Measurements from ENCODE around the gene SYT1.

Gene SYT1

GRCh38 chr12:79055926-79056674 lies 191.5 kb downstream of the SYT1 start:
- no peak for ATAC-seq (replicated peaks; ENCODE audit: extremely low read depth, poor library complexity, severe bottlenecking)

GRCh38 chr12:79056775-79057174 lies 192.2 kb downstream of the SYT1 start:
- no peak for DNase-seq (ENCODE audit: low spot score in 2 of 2)
- no peaks in the 10 kb centered on the region for H3K4me1 Mint-ChIP-seq
- no peak overlapping the region for H3K27ac Mint-ChIP-seq (ENCODE audit: low read depth)
- H3K36me3 Mint-ChIP-seq (ENCODE audit: insufficient read depth): peaks cover 2% of the 10 kb centered on the region
- ATAC-seq (replicated peaks; ENCODE audit: extremely low read depth, poor library complexity, severe bottlenecking): no peak
- H3K4me3 Mint-ChIP-seq: no peak overlapping the region
- no peaks in the 10 kb centered on the region for H3K9me3 Mint-ChIP-seq
- H3K27me3 Mint-ChIP-seq: no peaks in the 10 kb centered on the region

More at GRCh38 chr12:79055926-79056674, 191.5 kb downstream of the SYT1 start:
- no peak overlapping the region for H3K4me3 Mint-ChIP-seq
- H3K27me3 Mint-ChIP-seq: no peaks in the 10 kb centered on the region
- H3K36me3 Mint-ChIP-seq (ENCODE audit: insufficient read depth): peaks cover 2% of the 10 kb centered on the region
- H3K27ac Mint-ChIP-seq (ENCODE audit: low read depth): no peak overlapping the region
- H3K9me3 Mint-ChIP-seq: no peaks in the 10 kb centered on the region
- no peak for DNase-seq (ENCODE audit: low spot score in 2 of 2)
- no peaks in the 10 kb centered on the region for H3K4me1 Mint-ChIP-seq

- DNase-seq (ENCODE audit: low spot score in 2 of 2) (no peak), ATAC-seq (replicated peaks; ENCODE audit: extremely low read depth, poor library complexity, severe bottlenecking) (no peak)
- no peaks in the 10 kb centered on the region for H3K9me3 Mint-ChIP-seq
- H3K4me1 Mint-ChIP-seq: no peaks in the 10 kb centered on the region
- no peak overlapping the region for H3K4me3 Mint-ChIP-seq
- H3K27me3 Mint-ChIP-seq: no peaks in the 10 kb centered on the region
- H3K36me3 Mint-ChIP-seq (ENCODE audit: insufficient read depth): peaks cover 2% of the 10 kb centered on the region
- H3K27ac Mint-ChIP-seq (ENCODE audit: low read depth): no peak overlapping the region
Measured at GRCh38 chr12:79057540-79057939, 193.0 kb downstream of the SYT1 start.

GRCh38 chr12:79058342-79058741 lies 193.8 kb downstream of the SYT1 start:
- Mint-ChIP-seq H3K27ac (ENCODE audit: low read depth) (no peak overlapping the region), H3K4me1 (no peaks in the 10 kb centered on the region), H3K27me3 (no peaks in the 10 kb centered on the region), H3K36me3 (ENCODE audit: insufficient read depth) (peaks cover 2% of the 10 kb centered on the region), H3K9me3 (no peaks in the 10 kb centered on the region), H3K4me3 (no peak overlapping the region)
- no peak for DNase-seq (ENCODE audit: low spot score in 2 of 2)
- ATAC-seq (replicated peaks; ENCODE audit: extremely low read depth, poor library complexity, severe bottlenecking): no peak

- Mint-ChIP-seq H3K4me1 (no peaks in the 10 kb centered on the region), H3K27me3 (no peaks in the 10 kb centered on the region), H3K9me3 (peaks cover 5% of the 10 kb centered on the region), H3K36me3 (ENCODE audit: insufficient read depth) (peaks cover 2% of the 10 kb centered on the region), H3K27ac (ENCODE audit: low read depth) (no peak overlapping the region), H3K4me3 (no peak overlapping the region)
- DNase-seq (ENCODE audit: low spot score in 2 of 2): no peak
- no peak for ATAC-seq (replicated peaks; ENCODE audit: extremely low read depth, poor library complexity, severe bottlenecking)
Measured at GRCh38 chr12:79059557-79059956, 195.0 kb downstream of the SYT1 start.

- ATAC-seq (replicated peaks; ENCODE audit: extremely low read depth, poor library complexity, severe bottlenecking): no peak
- H3K27ac Mint-ChIP-seq (ENCODE audit: low read depth): no peak overlapping the region
- no peaks in the 10 kb centered on the region for H3K27me3 Mint-ChIP-seq
- no peak overlapping the region for H3K4me3 Mint-ChIP-seq
- no peaks in the 10 kb centered on the region for H3K4me1 Mint-ChIP-seq
- H3K9me3 Mint-ChIP-seq: peaks cover 5% of the 10 kb centered on the region
- H3K36me3 Mint-ChIP-seq (ENCODE audit: insufficient read depth): no peaks in the 10 kb centered on the region
- no peak for DNase-seq (ENCODE audit: low spot score in 2 of 2)
Measured at GRCh38 chr12:79063258-79063657, 198.7 kb downstream of the SYT1 start.

- DNase-seq (ENCODE audit: low spot score in 2 of 2) (no peak), ATAC-seq (replicated peaks; ENCODE audit: extremely low read depth, poor library complexity, severe bottlenecking) (no peak)
- no peak overlapping the region for H3K4me3 Mint-ChIP-seq
- peaks cover 10% of the 10 kb centered on the region for H3K9me3 Mint-ChIP-seq
- H3K4me1 Mint-ChIP-seq: no peaks in the 10 kb centered on the region
- H3K27ac Mint-ChIP-seq (ENCODE audit: low read depth): no peak overlapping the region
- H3K36me3 Mint-ChIP-seq (ENCODE audit: insufficient read depth): no peaks in the 10 kb centered on the region
- H3K27me3 Mint-ChIP-seq: no peaks in the 10 kb centered on the region
Measured at GRCh38 chr12:79067977-79068376, 203.4 kb downstream of the SYT1 start.

- DNase-seq (ENCODE audit: low spot score in 2 of 2): no peak
- ATAC-seq (replicated peaks; ENCODE audit: extremely low read depth, poor library complexity, severe bottlenecking): no peak
Measured at GRCh38 chr12:79069009-79069408, 204.4 kb downstream of the SYT1 start.

GRCh38 chr12:79071498-79071897 lies 206.9 kb downstream of the SYT1 start:
- Mint-ChIP-seq H3K36me3 (ENCODE audit: insufficient read depth) (no peaks in the 10 kb centered on the region), H3K4me1 (no peaks in the 10 kb centered on the region), H3K27ac (ENCODE audit: low read depth) (no peak overlapping the region), H3K9me3 (peaks cover 11% of the 10 kb centered on the region), H3K27me3 (no peaks in the 10 kb centered on the region), H3K4me3 (no peak overlapping the region)
- DNase-seq (ENCODE audit: low spot score in 2 of 2) (no peak), ATAC-seq (replicated peaks; ENCODE audit: extremely low read depth, poor library complexity, severe bottlenecking) (no peak)

More at GRCh38 chr12:79069009-79069408, 204.4 kb downstream of the SYT1 start:
- H3K9me3 Mint-ChIP-seq: peaks cover 7% of the 10 kb centered on the region
- H3K36me3 Mint-ChIP-seq (ENCODE audit: insufficient read depth): no peaks in the 10 kb centered on the region
- no peak overlapping the region for H3K27ac Mint-ChIP-seq (ENCODE audit: low read depth)
- no peak overlapping the region for H3K4me3 Mint-ChIP-seq
- no peaks in the 10 kb centered on the region for H3K27me3 Mint-ChIP-seq
- H3K4me1 Mint-ChIP-seq: no peaks in the 10 kb centered on the region

GRCh38 chr12:79073506-79073905 lies 208.9 kb downstream of the SYT1 start:
- peaks cover 1% of the 10 kb centered on the region for H3K36me3 Mint-ChIP-seq (ENCODE audit: insufficient read depth)
- DNase-seq (ENCODE audit: low spot score in 2 of 2): no peak
- ATAC-seq (replicated peaks; ENCODE audit: extremely low read depth, poor library complexity, severe bottlenecking): no peak
- H3K4me3 Mint-ChIP-seq: no peak overlapping the region
- peaks cover 11% of the 10 kb centered on the region for H3K9me3 Mint-ChIP-seq
- H3K4me1 Mint-ChIP-seq: no peaks in the 10 kb centered on the region
- no peak overlapping the region for H3K27ac Mint-ChIP-seq (ENCODE audit: low read depth)
- no peaks in the 10 kb centered on the region for H3K27me3 Mint-ChIP-seq

GRCh38 chr12:79082595-79082994 lies 218.0 kb downstream of the SYT1 start:
- no peak for ATAC-seq (replicated peaks; ENCODE audit: extremely low read depth, poor library complexity, severe bottlenecking)
- no peak for DNase-seq (ENCODE audit: low spot score in 2 of 2)
- peaks cover 10% of the 10 kb centered on the region for H3K9me3 Mint-ChIP-seq
- no peak overlapping the region for H3K27ac Mint-ChIP-seq (ENCODE audit: low read depth)
- no peaks in the 10 kb centered on the region for H3K27me3 Mint-ChIP-seq
- H3K4me1 Mint-ChIP-seq: no peaks in the 10 kb centered on the region
- no peak overlapping the region for H3K4me3 Mint-ChIP-seq
- H3K36me3 Mint-ChIP-seq (ENCODE audit: insufficient read depth): no peaks in the 10 kb centered on the region

- ATAC-seq (replicated peaks; ENCODE audit: extremely low read depth, poor library complexity, severe bottlenecking): no peak
- Mint-ChIP-seq H3K27me3 (no peaks in the 10 kb centered on the region), H3K27ac (ENCODE audit: low read depth) (no peak overlapping the region), H3K9me3 (peaks cover 12% of the 10 kb centered on the region), H3K36me3 (ENCODE audit: insufficient read depth) (no peaks in the 10 kb centered on the region), H3K4me1 (no peaks in the 10 kb centered on the region), H3K4me3 (no peak overlapping the region)
- DNase-seq (ENCODE audit: low spot score in 2 of 2): no peak
Measured at GRCh38 chr12:79083181-79083580, 218.6 kb downstream of the SYT1 start.

- no peaks in the 10 kb centered on the region for H3K4me1 Mint-ChIP-seq
- ATAC-seq (replicated peaks; ENCODE audit: extremely low read depth, poor library complexity, severe bottlenecking) (no peak), DNase-seq (ENCODE audit: low spot score in 2 of 2) (no peak)
- H3K4me3 Mint-ChIP-seq: no peak overlapping the region
- H3K27me3 Mint-ChIP-seq: no peaks in the 10 kb centered on the region
- no peaks in the 10 kb centered on the region for H3K36me3 Mint-ChIP-seq (ENCODE audit: insufficient read depth)
- peaks cover 23% of the 10 kb centered on the region for H3K9me3 Mint-ChIP-seq
- no peak overlapping the region for H3K27ac Mint-ChIP-seq (ENCODE audit: low read depth)
Measured at GRCh38 chr12:79085106-79085682, 220.6 kb downstream of the SYT1 start.

Measured in central memory CD8-positive, alpha-beta T cell (primary cell).